Astrocyte (in vitro differentiated cells and primary cell): ENCODE measurements around the gene PAMR1.

Source experiments
- CTCF ChIP-seq: IDR thresholded peaks from 2 replicates; pipeline ENCODE4 v1.5.1; 2011; ENCODE audit warnings: low read depth, mild to moderate bottlenecking, inconsistent platforms, low read length, moderate library complexity; ENCODE audit not compliant: insufficient read depth
- EZH2 ChIP-seq: IDR thresholded peaks from 2 replicates; pipeline ENCODE4 v1.6.1; 2012; ENCODE audit warnings: mild to moderate bottlenecking, low read length, inconsistent platforms; ENCODE audit not compliant: insufficient read depth

GRCh38 chr11:35463331-35463751 lies 62.1 kb downstream of the PAMR1 start:
- TF ChIP-seq EZH2: no peak
- TF ChIP-seq CTCF: no peak
